ENCODE data around the gene NOSIP. TPM values are rescaled to one million over a fixed set of nuclear protein-coding genes. Genes with fewer than 3 reads are reported as not detected.

The NOSIP gene
- total RNA-seq, 1 donor from 2014 or later: 38.6 TPM

DNA sequence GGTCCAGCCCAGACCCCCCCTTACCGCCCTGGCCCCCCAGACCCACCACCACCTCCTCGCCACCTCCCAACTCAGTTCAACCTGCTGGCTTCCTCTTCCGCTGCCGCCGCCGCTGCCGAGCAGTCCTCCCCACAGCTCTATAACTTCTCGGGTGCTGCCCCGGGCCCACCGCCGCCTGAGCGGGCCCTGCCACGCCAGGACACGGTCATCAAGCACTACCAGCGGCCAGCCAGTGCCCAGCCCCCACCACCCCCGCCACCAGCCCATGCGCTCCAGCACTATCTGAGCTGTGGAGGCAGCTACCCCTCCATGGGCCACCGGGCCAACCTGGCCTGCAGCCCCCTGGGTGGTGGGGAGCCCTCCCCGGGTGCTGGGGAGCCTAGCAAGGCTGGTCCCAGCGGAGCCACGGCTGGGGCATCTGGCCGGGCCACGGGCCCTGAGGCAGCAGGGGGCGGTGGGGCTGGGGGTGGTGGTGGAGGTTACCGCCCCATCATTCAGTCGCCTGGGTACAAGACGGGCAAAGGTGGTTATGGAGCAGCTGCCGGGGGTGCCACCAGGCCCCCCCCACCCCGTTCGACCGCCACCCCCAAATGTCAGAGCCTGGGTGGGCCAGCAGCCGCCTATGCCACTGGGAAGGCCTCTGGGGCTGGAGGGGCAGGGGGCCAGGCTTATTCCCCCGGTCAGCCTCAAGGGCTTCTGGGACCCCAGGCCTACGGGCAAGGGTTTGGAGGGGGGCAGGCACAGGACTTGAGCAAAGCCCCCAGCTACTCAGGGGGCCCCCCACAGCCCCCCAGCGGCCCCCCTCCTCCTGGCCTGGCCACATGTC is 14.8 kb upstream of the NOSIP start:
- ATAC-seq: no peak

DNA sequence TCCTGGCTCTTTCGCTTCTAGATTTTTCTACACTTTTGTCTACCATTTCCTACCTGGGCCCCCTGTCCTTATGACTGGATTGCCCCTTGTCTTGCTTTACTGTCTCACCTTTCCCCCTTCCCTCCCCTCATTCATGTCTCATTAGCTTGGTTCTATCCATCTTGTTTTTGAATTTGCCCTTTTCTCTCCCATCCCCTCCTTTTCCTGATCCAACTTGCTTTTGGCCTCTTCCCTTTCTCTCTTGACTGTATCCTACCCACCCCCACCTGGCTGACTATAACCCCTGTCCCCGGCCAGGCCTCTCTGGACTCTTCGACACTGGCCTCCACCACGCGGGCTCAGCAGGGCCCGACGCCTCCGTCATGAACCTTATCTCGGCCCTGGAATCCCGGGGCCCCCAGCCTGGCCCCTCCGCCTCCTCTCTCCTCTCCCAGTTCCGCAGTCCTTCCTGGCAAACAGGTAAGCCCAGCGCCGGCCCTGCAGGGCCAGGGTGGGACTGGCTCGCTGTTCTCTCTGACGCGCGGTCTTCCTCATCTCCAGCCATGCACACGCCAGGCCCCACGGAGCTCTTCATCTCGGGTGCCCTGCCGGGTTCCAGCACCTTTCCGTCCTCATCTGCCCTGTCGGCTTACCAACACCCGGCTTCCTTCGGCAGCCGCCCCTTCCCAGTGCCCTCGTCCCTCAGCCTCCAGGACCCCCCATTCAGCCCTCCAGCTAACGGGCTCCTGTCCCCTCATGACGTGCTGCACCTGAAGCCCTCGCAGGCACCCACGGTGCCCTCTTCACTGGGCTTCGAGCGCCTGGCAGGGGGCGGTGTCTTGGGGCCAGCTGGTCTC is 14.0 kb upstream of the NOSIP start:
- ATAC-seq: no peak

DNA sequence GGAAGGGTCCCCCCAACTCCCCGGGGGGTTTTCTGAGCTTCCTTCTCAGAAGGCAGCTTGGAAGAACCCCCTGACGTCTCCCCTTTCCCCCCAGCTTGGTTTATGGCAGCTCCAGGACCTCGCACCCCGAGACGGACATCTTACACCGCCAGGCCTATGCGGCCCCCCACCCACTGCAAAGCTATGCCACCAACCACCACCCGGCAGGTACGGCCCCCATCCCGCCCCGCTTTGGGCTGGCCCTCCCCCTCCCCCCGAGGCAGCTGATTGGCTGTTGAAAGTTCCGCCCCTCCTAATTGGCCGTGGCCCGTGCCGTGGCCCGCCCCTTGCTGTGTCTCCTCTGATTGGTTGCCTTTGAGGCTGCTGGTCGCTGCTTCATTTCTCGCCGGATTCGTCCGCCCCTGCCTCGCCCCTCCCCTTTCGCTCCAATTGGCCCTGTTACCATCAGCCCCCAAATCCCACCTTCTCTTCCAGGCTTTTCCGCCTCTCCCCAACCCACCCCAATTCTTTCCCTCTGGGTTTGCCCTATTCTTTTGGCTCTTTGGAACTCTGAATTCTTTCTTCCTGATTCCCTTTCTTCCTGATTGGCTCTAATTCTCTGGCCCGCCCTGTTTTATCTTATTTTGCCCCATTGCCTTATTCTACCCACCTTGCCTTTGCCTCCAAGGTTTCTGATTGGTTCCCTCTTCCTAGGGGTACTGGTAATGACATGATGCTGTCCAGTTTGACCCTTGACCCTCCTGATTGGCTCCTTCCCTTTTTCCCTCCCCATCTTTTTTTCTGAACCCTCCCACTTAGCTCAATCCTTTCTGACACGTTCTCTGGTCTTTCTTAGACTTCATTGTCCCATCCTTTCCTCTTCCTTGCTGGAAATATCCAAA is 13.1 kb upstream of the NOSIP start:
- ATAC-seq: peak; percentile 63

- no peak for ATAC-seq
Observed at GRCh38 chr19:49592486-49593232, 12.3 kb upstream of the NOSIP start.

GRCh38 chr19:49591731-49592485 is 11.6 kb upstream of the NOSIP start:
- ATAC-seq: no peak

DNA sequence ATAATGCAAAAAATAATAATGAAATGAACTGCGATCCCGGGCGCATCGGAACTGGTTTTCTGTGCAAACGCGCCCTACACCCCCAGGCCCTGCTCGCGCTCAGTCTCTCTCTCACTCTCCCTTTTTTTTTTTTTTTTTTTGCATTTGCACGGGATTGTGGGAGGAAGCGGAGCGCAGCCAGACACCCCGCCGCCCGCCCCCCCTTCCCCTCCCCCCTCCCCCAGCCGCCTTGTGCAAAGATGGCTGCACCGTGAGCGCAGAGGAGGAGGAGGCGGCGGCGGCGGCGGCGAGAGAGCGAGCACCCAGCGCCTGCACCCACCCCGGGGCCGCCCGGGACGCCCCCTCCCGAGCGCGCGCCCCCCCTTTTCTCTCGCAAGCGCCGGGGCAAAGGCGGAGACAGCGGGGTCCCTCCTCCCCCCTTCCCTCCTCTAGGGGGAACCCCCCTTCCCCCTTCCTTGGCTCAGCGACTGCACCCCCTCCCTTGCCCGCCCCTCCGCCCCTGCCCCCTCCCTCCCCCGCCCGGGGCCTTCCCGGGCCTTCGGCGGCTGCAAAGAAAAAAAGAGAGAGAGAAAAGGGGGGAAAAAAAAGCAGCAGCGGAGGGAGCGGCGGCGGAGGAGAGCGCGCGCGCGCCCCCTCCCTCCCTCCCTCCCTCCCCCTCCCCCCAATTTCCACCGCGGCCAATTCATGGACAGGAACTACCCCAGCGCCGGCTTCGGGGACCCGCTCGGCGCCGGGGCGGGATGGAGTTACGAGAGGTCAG is 10.8 kb upstream of the NOSIP start, which contains the start of gene PRR12:
PRR12 (plus strand) TSS at position 212 of the 760 bp plus-strand sequence; CDS start at position 685, 473 bp downstream.
- ATAC-seq: peak; percentile 42

GRCh38 chr19:49590071-49590970 is 10.0 kb upstream of the NOSIP start:
- ATAC-seq: peak; percentile 87

DNA sequence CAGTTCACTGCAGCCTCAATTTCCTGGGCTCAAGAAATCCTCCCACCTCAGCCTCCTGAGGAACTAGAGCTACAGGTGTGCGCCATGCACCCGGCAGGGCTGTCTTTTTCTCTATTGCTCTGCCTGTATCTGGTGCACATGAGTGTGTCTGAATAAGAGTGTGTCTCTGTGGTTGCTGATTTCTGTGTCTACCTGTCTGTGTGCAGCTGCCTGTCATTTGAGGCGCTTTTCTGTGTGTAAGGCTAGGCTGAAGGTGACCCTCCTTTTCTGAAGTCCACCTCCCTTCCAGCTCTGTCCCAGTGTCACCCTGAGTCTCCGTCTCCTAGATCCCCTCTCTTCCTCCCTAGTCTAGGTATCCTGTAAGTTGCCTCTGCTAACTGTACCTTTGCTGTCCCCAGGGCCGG is 9.1 kb upstream of the NOSIP start:
- no peak for ATAC-seq

- ATAC-seq: no peak
Observed at GRCh38 chr19:49588365-49589122, 8.2 kb upstream of the NOSIP start.

GRCh38 chr19:49587227-49587626 is 6.9 kb upstream of the NOSIP start:
- ATAC-seq: no peak

- no peak for ATAC-seq
Observed at GRCh38 chr19:49585023-49585422, 4.7 kb upstream of the NOSIP start.

DNA sequence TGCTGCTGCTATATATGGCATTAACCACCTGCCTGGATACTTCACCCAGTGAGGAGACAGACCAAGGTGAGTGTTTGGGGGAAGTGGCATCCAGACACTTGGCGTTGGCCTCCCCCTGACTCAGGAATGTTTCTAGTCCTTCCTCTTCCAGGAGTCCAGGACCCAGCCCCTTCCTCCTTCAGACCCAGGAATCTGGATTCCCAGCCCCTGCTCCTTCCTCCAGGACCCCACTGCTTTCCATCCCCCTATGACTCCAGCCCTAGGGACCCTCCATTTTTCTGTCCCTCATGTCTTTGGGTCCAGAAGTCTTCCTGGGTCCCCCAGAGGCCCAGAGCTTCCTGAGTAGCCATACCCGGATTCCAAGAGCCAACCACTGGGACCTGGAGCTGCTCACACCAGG is 2.9 kb upstream of the NOSIP start:
- ATAC-seq: no peak

DNA sequence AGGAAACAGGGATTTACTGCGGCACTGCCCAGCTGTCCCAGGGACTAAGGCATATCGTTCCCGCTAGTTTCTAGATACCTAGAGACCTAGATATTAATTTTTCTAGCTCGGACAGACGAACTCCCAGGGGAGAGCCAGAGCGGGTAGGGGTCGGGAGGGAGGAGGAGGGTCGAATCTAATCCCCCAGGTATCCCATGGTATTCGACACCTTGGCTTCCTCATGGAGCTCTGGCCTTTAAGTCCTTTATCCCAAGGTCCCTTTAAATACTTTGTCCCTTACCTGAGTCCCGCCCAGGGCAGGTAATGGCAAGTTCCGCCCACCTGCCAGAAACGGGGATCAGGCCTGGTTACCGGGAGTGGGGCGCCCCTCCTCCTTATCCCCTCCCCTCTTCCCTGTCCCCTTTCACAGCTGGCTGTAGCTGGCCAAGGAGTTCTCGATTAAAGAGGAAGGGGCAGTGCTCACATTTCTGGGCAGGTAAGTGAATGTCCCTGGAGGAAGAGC is 702 bp upstream of the NOSIP start, which contains the start of gene PRRG2:
PRRG2 (plus strand) TSS at position 310 of the 502 bp plus-strand sequence. CDS start 1,904 bp downstream, outside the sequence.
- peak; percentile 58 for ATAC-seq

DNA sequence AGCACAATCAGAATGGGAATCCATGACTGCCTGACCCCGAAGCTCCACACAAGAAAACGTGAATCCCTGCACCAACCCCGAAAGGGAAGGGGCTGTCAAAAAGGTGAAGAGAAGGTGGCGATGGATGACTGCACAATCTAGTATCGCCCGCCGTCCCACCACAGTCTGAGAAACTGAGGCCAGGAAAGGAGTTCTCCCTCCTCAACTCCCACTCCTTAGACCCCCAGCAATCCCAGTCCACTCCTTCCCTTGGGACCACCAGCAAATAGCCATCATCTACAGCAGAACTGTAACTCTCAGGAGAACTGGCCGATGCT is 451 bp downstream of the NOSIP start:
- ATAC-seq: no peak

- no peak for ATAC-seq
Observed at GRCh38 chr19:49579193-49579592, 1.2 kb downstream of the NOSIP start.

- ATAC-seq: no peak
Observed at GRCh38 chr19:49574206-49574755, 6.1 kb downstream of the NOSIP start.

GRCh38 chr19:49573425-49573824 is 6.9 kb downstream of the NOSIP start:
- no peak for ATAC-seq

- peak; percentile 16 for ATAC-seq
Observed at GRCh38 chr19:49573009-49573408, 7.3 kb downstream of the NOSIP start.
